Measurements from ENCODE around the gene MAFF. TPM values are rescaled to one million over a fixed set of nuclear protein-coding genes. Genes with fewer than 3 reads are reported as not detected.

Gene MAFF
- total and polyA plus RNA-seq, 2 donors = 3.4 to 13.0 TPM

GRCh38 chr22:38246692-38247091, 44.9 kb downstream of the MAFF start:
- peaks cover 0 to 2% of the 10 kb centered on the region in 2 donors for H3K4me1 ChIP-seq (ENCODE audit: control insufficient read depth in 2 of 2, insufficient read depth in 2 of 2, low read length in 2 of 2)
- H3K9me3 ChIP-seq (ENCODE audit: control insufficient read depth in 2 of 2, insufficient read depth in 1 of 2, low read length in 1 of 2) = peaks cover 2 to 14% of the 10 kb centered on the region in 2 donors
- 96% methylated on average over 5 of the region's 5 CpGs for WGBS
- H3K27ac ChIP-seq (ENCODE audit: low read depth in 1 of 2, low read length in 1 of 2) = no peak overlapping the region
- H3K27me3 ChIP-seq (ENCODE audit: control insufficient read depth in 2 of 2, insufficient read depth in 1 of 2, low read length in 1 of 2) = no peaks in the 10 kb centered on the region
- DNase-seq (ENCODE audit: low read depth in 6 of 9, low spot score in 9 of 9) = no peak
- H3K36me3 ChIP-seq (ENCODE audit: control insufficient read depth in 2 of 2, insufficient read depth in 2 of 2, low read length in 1 of 2) = peaks cover 9 to 13% of the 10 kb centered on the region in 2 donors
- H3K4me3 ChIP-seq (ENCODE audit: low read length in 2 of 2) = no peak overlapping the region

GRCh38 chr22:38247713-38248112, 45.9 kb downstream of the MAFF start:
- Histone ChIP-seq H3K4me1 (ENCODE audit: control insufficient read depth in 2 of 2, insufficient read depth in 2 of 2, low read length in 2 of 2) (peaks cover 0 to 2% of the 10 kb centered on the region in 2 donors), H3K9me3 (ENCODE audit: control insufficient read depth in 2 of 2, insufficient read depth in 1 of 2, low read length in 1 of 2) (peaks cover 2 to 14% of the 10 kb centered on the region in 2 donors), H3K36me3 (ENCODE audit: control insufficient read depth in 2 of 2, insufficient read depth in 2 of 2, low read length in 1 of 2) (peaks cover 9 to 13% of the 10 kb centered on the region in 2 donors), H3K4me3 (ENCODE audit: low read length in 2 of 2) (no peak overlapping the region), H3K27me3 (ENCODE audit: control insufficient read depth in 2 of 2, insufficient read depth in 1 of 2, low read length in 1 of 2) (no peaks in the 10 kb centered on the region), H3K27ac (ENCODE audit: low read depth in 1 of 2, low read length in 1 of 2) (no peak overlapping the region)
- WGBS = 98% methylated on average over 12 of the region's 12 CpGs
- DNase-seq (ENCODE audit: low read depth in 6 of 9, low spot score in 9 of 9) = no peak

- no peaks in the 10 kb centered on the region for H3K27me3 ChIP-seq (ENCODE audit: control insufficient read depth in 2 of 2, insufficient read depth in 1 of 2, low read length in 1 of 2)
- peaks cover 2 to 14% of the 10 kb centered on the region in 2 donors for H3K9me3 ChIP-seq (ENCODE audit: control insufficient read depth in 2 of 2, insufficient read depth in 1 of 2, low read length in 1 of 2)
- H3K4me3 ChIP-seq (ENCODE audit: low read length in 2 of 2) = no peak overlapping the region
- H3K4me1 ChIP-seq (ENCODE audit: control insufficient read depth in 2 of 2, insufficient read depth in 2 of 2, low read length in 2 of 2) = peaks cover 0 to 2% of the 10 kb centered on the region in 2 donors
- peaks cover 9 to 13% of the 10 kb centered on the region in 2 donors for H3K36me3 ChIP-seq (ENCODE audit: control insufficient read depth in 2 of 2, insufficient read depth in 2 of 2, low read length in 1 of 2)
- no peak overlapping the region for H3K27ac ChIP-seq (ENCODE audit: low read depth in 1 of 2, low read length in 1 of 2)
- DNase-seq (ENCODE audit: low read depth in 6 of 9, low spot score in 9 of 9) = no peak
- 98% methylated on average over 6 of the region's 6 CpGs for WGBS
These were observed 46.5 kb downstream of the MAFF start for GRCh38 chr22:38248280-38248679.

GRCh38 chr22:38249301-38249700, 47.5 kb downstream of the MAFF start:
- no peak overlapping the region for H3K27ac ChIP-seq (ENCODE audit: low read depth in 1 of 2, low read length in 1 of 2)
- peaks cover 9 to 13% of the 10 kb centered on the region in 2 donors for H3K36me3 ChIP-seq (ENCODE audit: control insufficient read depth in 2 of 2, insufficient read depth in 2 of 2, low read length in 1 of 2)
- H3K27me3 ChIP-seq (ENCODE audit: control insufficient read depth in 2 of 2, insufficient read depth in 1 of 2, low read length in 1 of 2) = no peaks in the 10 kb centered on the region
- H3K4me1 ChIP-seq (ENCODE audit: control insufficient read depth in 2 of 2, insufficient read depth in 2 of 2, low read length in 2 of 2) = peaks cover 0 to 2% of the 10 kb centered on the region in 2 donors
- H3K4me3 ChIP-seq (ENCODE audit: low read length in 2 of 2) = no peak overlapping the region
- no peak for DNase-seq (ENCODE audit: low read depth in 6 of 9, low spot score in 9 of 9)
- WGBS = 100% methylated on average over 3 of the region's 3 CpGs
- peaks cover 2 to 14% of the 10 kb centered on the region in 2 donors for H3K9me3 ChIP-seq (ENCODE audit: control insufficient read depth in 2 of 2, insufficient read depth in 1 of 2, low read length in 1 of 2)

- 96% methylated on average over 25 of the region's 25 CpGs for WGBS
- peaks cover 2 to 14% of the 10 kb centered on the region in 2 donors for H3K9me3 ChIP-seq (ENCODE audit: control insufficient read depth in 2 of 2, insufficient read depth in 1 of 2, low read length in 1 of 2)
- peaks cover 7 to 13% of the 10 kb centered on the region in 2 donors for H3K36me3 ChIP-seq (ENCODE audit: control insufficient read depth in 2 of 2, insufficient read depth in 2 of 2, low read length in 1 of 2)
- no peaks in the 10 kb centered on the region for H3K27me3 ChIP-seq (ENCODE audit: control insufficient read depth in 2 of 2, insufficient read depth in 1 of 2, low read length in 1 of 2)
- no peak overlapping the region for H3K27ac ChIP-seq (ENCODE audit: low read depth in 1 of 2, low read length in 1 of 2)
- peaks cover 0 to 2% of the 10 kb centered on the region in 2 donors for H3K4me1 ChIP-seq (ENCODE audit: control insufficient read depth in 2 of 2, insufficient read depth in 2 of 2, low read length in 2 of 2)
- H3K4me3 ChIP-seq (ENCODE audit: low read length in 2 of 2) = no peak overlapping the region
- no peak for DNase-seq (ENCODE audit: low read depth in 6 of 9, low spot score in 9 of 9)
These were observed 48.2 kb downstream of the MAFF start for GRCh38 chr22:38249803-38250642.

- WGBS = 91% methylated on average over 13 of the region's 13 CpGs
- Histone ChIP-seq H3K9me3 (ENCODE audit: control insufficient read depth in 2 of 2, insufficient read depth in 1 of 2, low read length in 1 of 2) (peaks cover 2 to 14% of the 10 kb centered on the region in 2 donors), H3K4me1 (ENCODE audit: control insufficient read depth in 2 of 2, insufficient read depth in 2 of 2, low read length in 2 of 2) (peaks cover 0 to 2% of the 10 kb centered on the region in 2 donors), H3K36me3 (ENCODE audit: control insufficient read depth in 2 of 2, insufficient read depth in 2 of 2, low read length in 1 of 2) (peaks cover 6 to 9% of the 10 kb centered on the region in 2 donors), H3K27me3 (ENCODE audit: control insufficient read depth in 2 of 2, insufficient read depth in 1 of 2, low read length in 1 of 2) (no peaks in the 10 kb centered on the region), H3K27ac (ENCODE audit: low read depth in 1 of 2, low read length in 1 of 2) (no peak overlapping the region), H3K4me3 (ENCODE audit: low read length in 2 of 2) (no peak overlapping the region)
- no peak for DNase-seq (ENCODE audit: low read depth in 6 of 9, low spot score in 9 of 9)
These were observed 49.0 kb downstream of the MAFF start for GRCh38 chr22:38250643-38251340.

- H3K27me3 ChIP-seq (ENCODE audit: control insufficient read depth in 2 of 2, insufficient read depth in 1 of 2, low read length in 1 of 2) = no peaks in the 10 kb centered on the region
- H3K36me3 ChIP-seq (ENCODE audit: control insufficient read depth in 2 of 2, insufficient read depth in 2 of 2, low read length in 1 of 2) = peaks cover 4 to 6% of the 10 kb centered on the region in 2 donors
- no peak overlapping the region for H3K27ac ChIP-seq (ENCODE audit: low read depth in 1 of 2, low read length in 1 of 2)
- 96% methylated on average over 7 of the region's 7 CpGs for WGBS
- H3K4me3 ChIP-seq (ENCODE audit: low read length in 2 of 2) = no peak overlapping the region
- peaks cover 2 to 14% of the 10 kb centered on the region in 2 donors for H3K9me3 ChIP-seq (ENCODE audit: control insufficient read depth in 2 of 2, insufficient read depth in 1 of 2, low read length in 1 of 2)
- H3K4me1 ChIP-seq (ENCODE audit: control insufficient read depth in 2 of 2, insufficient read depth in 2 of 2, low read length in 2 of 2) = peaks cover 0 to 2% of the 10 kb centered on the region in 2 donors
- no peak for DNase-seq (ENCODE audit: low read depth in 6 of 9, low spot score in 9 of 9)
These were observed 49.5 kb downstream of the MAFF start for GRCh38 chr22:38251341-38251692.

GRCh38 chr22:38255697-38256096, 53.9 kb downstream of the MAFF start:
- H3K4me3 ChIP-seq (ENCODE audit: low read length in 2 of 2) = no peak overlapping the region
- H3K4me1 ChIP-seq (ENCODE audit: control insufficient read depth in 2 of 2, insufficient read depth in 2 of 2, low read length in 2 of 2) = peaks cover 0 to 2% of the 10 kb centered on the region in 2 donors
- no peaks in the 10 kb centered on the region for H3K36me3 ChIP-seq (ENCODE audit: control insufficient read depth in 2 of 2, insufficient read depth in 2 of 2, low read length in 1 of 2)
- WGBS = over 99% methylated on average over 2 of the region's 2 CpGs
- DNase-seq (ENCODE audit: low read depth in 6 of 9, low spot score in 9 of 9) = no peak
- H3K27me3 ChIP-seq (ENCODE audit: control insufficient read depth in 2 of 2, insufficient read depth in 1 of 2, low read length in 1 of 2) = no peaks in the 10 kb centered on the region
- no peaks in the 10 kb centered on the region for H3K9me3 ChIP-seq (ENCODE audit: control insufficient read depth in 2 of 2, insufficient read depth in 1 of 2, low read length in 1 of 2)
- H3K27ac ChIP-seq (ENCODE audit: low read depth in 1 of 2, low read length in 1 of 2) = no peak overlapping the region

- Histone ChIP-seq H3K27me3 (ENCODE audit: control insufficient read depth in 2 of 2, insufficient read depth in 1 of 2, low read length in 1 of 2) (no peaks in the 10 kb centered on the region), H3K27ac (ENCODE audit: low read depth in 1 of 2, low read length in 1 of 2) (peak overlapping the region in 1 of 2 donors; percentile 1), H3K36me3 (ENCODE audit: control insufficient read depth in 2 of 2, insufficient read depth in 2 of 2, low read length in 1 of 2) (no peaks in the 10 kb centered on the region), H3K4me3 (ENCODE audit: low read length in 2 of 2) (no peak overlapping the region), H3K4me1 (ENCODE audit: control insufficient read depth in 2 of 2, insufficient read depth in 2 of 2, low read length in 2 of 2) (peaks cover 0 to 2% of the 10 kb centered on the region in 2 donors), H3K9me3 (ENCODE audit: control insufficient read depth in 2 of 2, insufficient read depth in 1 of 2, low read length in 1 of 2) (peaks cover 0 to 3% of the 10 kb centered on the region in 2 donors)
- no peak for DNase-seq (ENCODE audit: low read depth in 6 of 9, low spot score in 9 of 9)
- 92% methylated on average over 14 of the region's 14 CpGs for WGBS
These were observed 55.4 kb downstream of the MAFF start for GRCh38 chr22:38257181-38257580.

Measured in thymus (tissue), 11 donors.